Measurements from ENCODE around the gene MAP3K14. TPM values are rescaled to one million over a fixed set of nuclear protein-coding genes. Genes with fewer than 3 reads are reported as not detected.
A peak's percentile ranks its signal among the peaks of the same experiment; 100 is the strongest.

Gene MAP3K14
- total RNA-seq, 1 experiment from 2014 or later: 16.8 TPM

- H3K9me2 ChIP-seq (replicated peaks; ENCODE audit: low read length): no peaks in the 10 kb centered on the region
- no peak for TF ChIP-seq EZH2phosphoT487 (IDR thresholded peaks at IDR 0.05; ENCODE audit: borderline replicate concordance, low read length)
- no peak for TF ChIP-seq CTCF (conservative IDR thresholded peaks at IDR 0.05; ENCODE audit: low read depth, low read length)
- TF ChIP-seq EZH2 (IDR thresholded peaks at IDR 0.05; ENCODE audit: low read length, unreplicated experiment): no peak
- H3K4me2 ChIP-seq (ENCODE audit: low read length): no peak overlapping the region
- H3K27ac ChIP-seq (ENCODE audit: low read length): no peak overlapping the region
- ATAC-seq: no peak
- no peaks in the 10 kb centered on the region for H4K20me1 ChIP-seq (ENCODE audit: low read length)
- H3K4me3 ChIP-seq (ENCODE audit: low read length): no peak overlapping the region
- no peak overlapping the region for H3K9ac ChIP-seq (ENCODE audit: low read length)
- H3K9me3 ChIP-seq (ENCODE audit: low read length): no peaks in the 10 kb centered on the region
- no peaks in the 10 kb centered on the region for H3K27me3 ChIP-seq (ENCODE audit: low read length)
- no TSS peak for BruUV-seq (replicated peaks)
- H2AFZ ChIP-seq (ENCODE audit: low read length): no peak overlapping the region
- H3K79me2 ChIP-seq (ENCODE audit: low read length): no peaks in the 10 kb centered on the region
- CTCF ChIA-PET: interaction anchor here (1.2 kb wide), 1 partner anchor 11 kb away, joined by 11 read pairs; no protein-coding TSS in a partner anchor
- POLR2A ChIA-PET (ENCODE audit: unreplicated experiment): interaction anchor here (1.0 kb wide), 1 partner anchor 159 kb away, joined by 3 read pairs; no protein-coding TSS in a partner anchor
- no peak for DNase-seq
- H3F3A ChIP-seq (ENCODE audit: low read length, unreplicated experiment): peaks cover 4% of the 10 kb centered on the region
- intact Hi-C loops (cut with micrococcal nuclease): no loop called here
- peaks cover 65% of the 10 kb centered on the region for H3K36me3 ChIP-seq (ENCODE audit: low read depth, low read length)
- H3K4me1 ChIP-seq (ENCODE audit: insufficient read depth, low read length): peaks cover 24% of the 10 kb centered on the region
Measured at GRCh38 chr17:45266372-45266926, 50.4 kb downstream of the MAP3K14 start.

GRCh38 chr17:45265821-45266220, 51.0 kb downstream of the MAP3K14 start:
- H3K4me3 ChIP-seq (ENCODE audit: low read length): no peak overlapping the region
- no peaks in the 10 kb centered on the region for H3K9me3 ChIP-seq (ENCODE audit: low read length)
- no peak overlapping the region for H3K4me2 ChIP-seq (ENCODE audit: low read length)
- no peak overlapping the region for H3K27ac ChIP-seq (ENCODE audit: low read length)
- no peak for TF ChIP-seq EZH2phosphoT487 (IDR thresholded peaks at IDR 0.05; ENCODE audit: borderline replicate concordance, low read length)
- TF ChIP-seq EZH2 (IDR thresholded peaks at IDR 0.05; ENCODE audit: low read length, unreplicated experiment): no peak
- TF ChIP-seq CTCF (conservative IDR thresholded peaks at IDR 0.05; ENCODE audit: low read depth, low read length): no peak
- no peaks in the 10 kb centered on the region for H3K79me2 ChIP-seq (ENCODE audit: low read length)
- H2AFZ ChIP-seq (ENCODE audit: low read length): no peak overlapping the region
- no peaks in the 10 kb centered on the region for H3K9me2 ChIP-seq (replicated peaks; ENCODE audit: low read length)
- H3K27me3 ChIP-seq (ENCODE audit: low read length): no peaks in the 10 kb centered on the region
- H3K4me1 ChIP-seq (ENCODE audit: insufficient read depth, low read length): peaks cover 26% of the 10 kb centered on the region
- ChIA-PET CTCF (interaction anchor here (0.9 to 1.2 kb wide), 2 partner anchors 12 to 47 kb away, joined by 8 to 11 read pairs; no protein-coding TSS in a partner anchor), POLR2A (ENCODE audit: unreplicated experiment) (interaction anchor here (0.5 to 1.0 kb wide), 3 partner anchors 89 to 160 kb away, joined by 3 to 4 read pairs (median 3); no protein-coding TSS in a partner anchor)
- BruUV-seq (replicated peaks): no TSS peak
- intact Hi-C loops (cut with micrococcal nuclease): no loop called here
- ATAC-seq: peak; percentile 47
- peaks cover 62% of the 10 kb centered on the region for H3K36me3 ChIP-seq (ENCODE audit: low read depth, low read length)
- no peaks in the 10 kb centered on the region for H4K20me1 ChIP-seq (ENCODE audit: low read length)
- H3K9ac ChIP-seq (ENCODE audit: low read length): no peak overlapping the region
- peak; percentile 61 for DNase-seq
- H3F3A ChIP-seq (ENCODE audit: low read length, unreplicated experiment): peaks cover 4% of the 10 kb centered on the region

- no peak overlapping the region for H3K27ac ChIP-seq (ENCODE audit: low read length)
- BruUV-seq (replicated peaks): no TSS peak
- no peak overlapping the region for H3K4me2 ChIP-seq (ENCODE audit: low read length)
- no peak overlapping the region for H3K9ac ChIP-seq (ENCODE audit: low read length)
- H3K27me3 ChIP-seq (ENCODE audit: low read length): no peaks in the 10 kb centered on the region
- peaks cover 4% of the 10 kb centered on the region for H3F3A ChIP-seq (ENCODE audit: low read length, unreplicated experiment)
- ATAC-seq (no peak), DNase-seq (no peak)
- no peaks in the 10 kb centered on the region for H3K79me2 ChIP-seq (ENCODE audit: low read length)
- H3K4me3 ChIP-seq (ENCODE audit: low read length): no peak overlapping the region
- no peak for TF ChIP-seq EZH2phosphoT487 (IDR thresholded peaks at IDR 0.05; ENCODE audit: borderline replicate concordance, low read length)
- no peak for TF ChIP-seq EZH2 (IDR thresholded peaks at IDR 0.05; ENCODE audit: low read length, unreplicated experiment)
- no peak for TF ChIP-seq CTCF (conservative IDR thresholded peaks at IDR 0.05; ENCODE audit: low read depth, low read length)
- no peak overlapping the region for H2AFZ ChIP-seq (ENCODE audit: low read length)
- ChIA-PET POLR2A (ENCODE audit: unreplicated experiment) (no interaction called here), CTCF (interaction anchor here (1.2 kb wide), 1 partner anchor 12 kb away, joined by 11 read pairs; no protein-coding TSS in a partner anchor)
- intact Hi-C loops (cut with micrococcal nuclease): no loop called here
- H3K36me3 ChIP-seq (ENCODE audit: low read depth, low read length): peaks cover 54% of the 10 kb centered on the region
- peaks cover 26% of the 10 kb centered on the region for H3K4me1 ChIP-seq (ENCODE audit: insufficient read depth, low read length)
- H3K9me2 ChIP-seq (replicated peaks; ENCODE audit: low read length): no peaks in the 10 kb centered on the region
- H3K9me3 ChIP-seq (ENCODE audit: low read length): no peaks in the 10 kb centered on the region
- no peaks in the 10 kb centered on the region for H4K20me1 ChIP-seq (ENCODE audit: low read length)
Measured at GRCh38 chr17:45264988-45265387, 51.8 kb downstream of the MAP3K14 start.
